OCI-LY7 (cell line): ENCODE results near the gene RAI2. TPM values are rescaled to one million over a fixed set of nuclear protein-coding genes. Genes with fewer than 3 reads are reported as not detected.

Experiments
- BruUV-seq: library from RNA; stranded (reverse); fragments of 400-500 nt; replicated peaks from 2 replicates; lab custom pipeline; 2021; lab: Mats Ljungman, UMichigan
- CTCF ChIA-PET: fragments of 300-600 bp; sonication (Branson Sonifier 250); formaldehyde crosslinking; loops from one replicate; lab custom pipeline; 2022; ENCODE audit warnings: antibody characterized with exemption; ENCODE audit not compliant: unreplicated experiment; lab: Charles Lee
- POLR2A ChIA-PET: fragments of 300-600 bp; sonication (Branson Sonifier 250); formaldehyde crosslinking; loops from one replicate; lab custom pipeline; 2022; ENCODE audit warnings: antibody characterized with exemption; lab: Charles Lee
- DNase-seq: peaks from one replicate; pipeline ENCODE4 v3.0.0-alpha.2; 2015; ENCODE audit warnings: low spot score
- H2AFZ ChIP-seq: fragments of 200-600 bp; sonication (generic), shearing (Covaris generic); 2 replicates; pipeline ENCODE4 v1.6.1; 2014; ENCODE audit warnings: mild to moderate bottlenecking, antibody characterized with exemption, low read length, moderate library complexity
- H3K27ac ChIP-seq: fragments of 200-600 bp; sonication (generic); 2 replicates; pipeline ENCODE4 v1.5.1; 2014; ENCODE audit warnings: mixed run types, low read depth, mild to moderate bottlenecking, moderate library complexity, low read length, inconsistent platforms; ENCODE audit not compliant: poor library complexity, severe bottlenecking
- H3K36me3 ChIP-seq: fragments of 200-600 bp; sonication (generic); 2 replicates; pipeline ENCODE4 v1.6.1; 2014; ENCODE audit warnings: mild to moderate bottlenecking, antibody characterized with exemption, low read length, moderate library complexity, mixed read lengths; ENCODE audit not compliant: insufficient read depth
- H3K4me1 ChIP-seq: fragments of 200-600 bp; sonication (generic); 2 replicates; pipeline ENCODE4 v1.5.1; 2014; ENCODE audit warnings: mild to moderate bottlenecking, low read length; ENCODE audit not compliant: insufficient read depth, poor library complexity, severe bottlenecking
- H3K4me2 ChIP-seq: fragments of 200-600 bp; sonication (generic); 2 replicates; pipeline ENCODE4 v1.6.1; 2014; ENCODE audit warnings: mild to moderate bottlenecking, low read length
- H3K4me3 ChIP-seq: fragments of 200-600 bp; sonication (generic); 2 replicates; pipeline ENCODE4 v1.5.1; 2014; ENCODE audit warnings: mild to moderate bottlenecking, low read depth, low read length; ENCODE audit not compliant: poor library complexity, severe bottlenecking
- H3K79me2 ChIP-seq: fragments of 200-600 bp; sonication (generic); 2 replicates; pipeline ENCODE4 v1.6.1; 2016; ENCODE audit warnings: low read depth, mild to moderate bottlenecking, low read length, moderate library complexity, mixed read lengths; ENCODE audit not compliant: insufficient read depth
- H3K9me2 ChIP-seq: fragments of 200-600 bp; sonication (generic); 2 replicates; pipeline ENCODE4 v1.6.1; 2016; ENCODE audit warnings: mild to moderate bottlenecking, low read length, mixed read lengths; ENCODE audit not compliant: insufficient read depth
- H3K9me3 ChIP-seq: fragments of 200-600 bp; sonication (generic); 2 replicates; pipeline ENCODE4 v1.6.1; 2014; ENCODE audit warnings: mild to moderate bottlenecking, mixed run types, low read length, mixed read lengths
- H4K20me1 ChIP-seq: fragments of 200-600 bp; sonication (generic); 2 replicates; pipeline ENCODE4 v1.6.1; 2014; ENCODE audit warnings: mild to moderate bottlenecking, antibody characterized with exemption, low read length, moderate library complexity, mixed read lengths; ENCODE audit not compliant: insufficient read depth
- EZH2phosphoT487 ChIP-seq: fragments of 200-600 bp; sonication (generic); IDR thresholded peaks from 2 replicates; pipeline ENCODE4 v1.6.1; 2018; ENCODE audit warnings: low read depth, borderline replicate concordance, mild to moderate bottlenecking, mixed run types, antibody characterized with exemption, low read length, moderate library complexity, mixed read lengths
- intact Hi-C: fragments of 100-400 bp; cut with micrococcal nuclease; formaldehyde crosslinking; loops from one replicate; pipeline ENCODE4 v1.10.0; 2022; ENCODE audit not compliant: unreplicated experiment
- total RNA-seq, 2 experiments: library from RNA; depleted of rRNA in 1 of 2; stranded (reverse); fragments of >200 nt in 1 of 2; shearing (Covaris generic) in 1 of 2; gene quantifications; 2 replicates each; pipeline ENCODE4 v1.2.3, GENCODE V29; 2014 to 2022
- TF ChIP-seq, protein P1 (sequence below): fragments of 200-600 bp; sonication (generic); conservative IDR thresholded peaks from 2 replicates; pipeline ENCODE4 v1.5.1; 2014; ENCODE audit warnings: mild to moderate bottlenecking, antibody characterized with exemption, low read length, moderate library complexity, mixed read lengths

The RAI2 gene
- total RNA-seq, 2 experiments from 2014 or later, result not detected

DNA sequence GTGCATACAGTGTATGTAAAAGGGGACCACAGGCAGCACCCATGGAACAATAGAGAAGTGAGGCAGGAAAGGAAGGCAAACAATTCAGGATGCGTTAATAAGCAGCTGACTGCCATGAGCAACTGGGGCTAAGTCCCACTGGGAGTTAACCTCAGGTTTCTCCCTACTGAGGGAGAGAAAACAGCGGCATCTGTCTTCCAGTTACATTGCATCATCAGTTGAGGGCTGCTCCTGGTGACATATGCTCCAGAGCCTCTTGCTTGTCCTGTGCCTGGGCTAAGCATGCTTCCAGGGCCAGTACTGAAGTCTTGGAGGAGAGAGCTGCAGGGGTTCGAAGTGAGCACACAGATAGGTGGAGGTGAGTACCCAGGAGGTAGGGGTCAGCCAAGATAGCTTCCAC is 24.3 kb downstream of the RAI2 start:
- CTCF ChIA-PET, result no interaction called here
- Histone ChIP-seq H3K4me2 (no peak overlapping the region), H4K20me1 (no peaks in the 10 kb centered on the region), H2AFZ (no peak overlapping the region), H3K4me1 (no peaks in the 10 kb centered on the region), H3K79me2 (no peaks in the 10 kb centered on the region), H3K36me3 (no peaks in the 10 kb centered on the region), H3K27ac (no peak overlapping the region), H3K4me3 (no peak overlapping the region), H3K9me2 (no peaks in the 10 kb centered on the region), H3K9me3 (no peaks in the 10 kb centered on the region)
- POLR2A ChIA-PET, result no interaction called here
- BruUV-seq, result no TSS peak
- no peak for DNase-seq
- TF ChIP-seq, protein P1, sequence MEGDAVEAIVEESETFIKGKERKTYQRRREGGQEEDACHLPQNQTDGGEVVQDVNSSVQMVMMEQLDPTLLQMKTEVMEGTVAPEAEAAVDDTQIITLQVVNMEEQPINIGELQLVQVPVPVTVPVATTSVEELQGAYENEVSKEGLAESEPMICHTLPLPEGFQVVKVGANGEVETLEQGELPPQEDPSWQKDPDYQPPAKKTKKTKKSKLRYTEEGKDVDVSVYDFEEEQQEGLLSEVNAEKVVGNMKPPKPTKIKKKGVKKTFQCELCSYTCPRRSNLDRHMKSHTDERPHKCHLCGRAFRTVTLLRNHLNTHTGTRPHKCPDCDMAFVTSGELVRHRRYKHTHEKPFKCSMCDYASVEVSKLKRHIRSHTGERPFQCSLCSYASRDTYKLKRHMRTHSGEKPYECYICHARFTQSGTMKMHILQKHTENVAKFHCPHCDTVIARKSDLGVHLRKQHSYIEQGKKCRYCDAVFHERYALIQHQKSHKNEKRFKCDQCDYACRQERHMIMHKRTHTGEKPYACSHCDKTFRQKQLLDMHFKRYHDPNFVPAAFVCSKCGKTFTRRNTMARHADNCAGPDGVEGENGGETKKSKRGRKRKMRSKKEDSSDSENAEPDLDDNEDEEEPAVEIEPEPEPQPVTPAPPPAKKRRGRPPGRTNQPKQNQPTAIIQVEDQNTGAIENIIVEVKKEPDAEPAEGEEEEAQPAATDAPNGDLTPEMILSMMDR, result no peak
- TF ChIP-seq EZH2phosphoT487, result no peak
- intact Hi-C loops, result no loop called here

DNA sequence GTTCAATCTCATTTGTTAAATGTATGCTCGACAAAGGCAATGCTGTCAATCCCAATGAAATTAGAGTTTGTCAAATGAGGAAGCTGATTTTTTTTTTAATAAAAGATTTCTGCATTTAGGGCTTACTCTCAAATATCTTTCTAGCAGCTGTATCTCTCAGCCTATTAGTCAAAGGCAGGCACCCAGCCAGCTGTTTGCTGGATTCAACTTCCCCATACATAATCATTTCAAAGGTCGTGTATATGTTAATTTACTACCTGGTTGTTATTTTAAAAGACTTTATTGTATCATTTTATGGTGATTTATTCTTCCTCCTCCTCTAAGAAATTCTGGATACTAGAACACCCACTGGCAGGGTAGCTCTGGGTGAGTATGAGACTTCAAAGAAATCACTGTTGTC is 27.1 kb downstream of the RAI2 start:
- intact Hi-C loops, result no loop called here
- DNase-seq, result no peak
- H3K4me3 ChIP-seq, result no peak overlapping the region
- H3K9me3 ChIP-seq, result no peaks in the 10 kb centered on the region
- BruUV-seq, result no TSS peak
- no peaks in the 10 kb centered on the region for H3K4me1 ChIP-seq
- H3K9me2 ChIP-seq, result no peaks in the 10 kb centered on the region
- no peaks in the 10 kb centered on the region for H3K79me2 ChIP-seq
- no peak overlapping the region for H3K4me2 ChIP-seq
- ChIA-PET POLR2A (no interaction called here), CTCF (no interaction called here)
- H4K20me1 ChIP-seq, result no peaks in the 10 kb centered on the region
- no peaks in the 10 kb centered on the region for H3K36me3 ChIP-seq
- no peak for TF ChIP-seq EZH2phosphoT487
- TF ChIP-seq, protein P1, result no peak
- H3K27ac ChIP-seq, result no peak overlapping the region
- H2AFZ ChIP-seq, result no peak overlapping the region

DNA sequence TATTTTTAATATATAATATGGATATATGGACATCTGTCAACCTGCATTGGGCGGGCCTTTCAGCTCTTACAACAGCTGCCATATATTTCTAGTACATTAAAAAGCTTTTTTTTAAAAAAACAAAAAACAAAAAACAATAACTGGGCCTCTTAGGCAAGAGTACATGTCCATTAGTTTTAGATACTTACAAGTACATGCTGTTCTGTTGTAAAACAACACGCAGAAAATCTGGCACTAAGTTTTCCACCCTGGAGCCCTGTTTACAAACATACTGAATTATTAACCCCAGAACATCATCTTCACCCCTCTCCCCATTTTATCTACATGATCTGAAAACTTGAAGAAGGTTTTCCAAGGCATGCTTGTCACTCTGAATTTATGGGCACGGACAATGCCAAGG is 29.8 kb downstream of the RAI2 start:
- no peak overlapping the region for H3K27ac ChIP-seq
- H3K9me2 ChIP-seq, result no peaks in the 10 kb centered on the region
- ChIA-PET CTCF (no interaction called here), POLR2A (no interaction called here)
- no peak overlapping the region for H3K4me2 ChIP-seq
- no peak for DNase-seq
- no TSS peak for BruUV-seq
- H3K4me1 ChIP-seq, result no peaks in the 10 kb centered on the region
- H3K9me3 ChIP-seq, result no peaks in the 10 kb centered on the region
- TF ChIP-seq EZH2phosphoT487, result no peak
- TF ChIP-seq, protein P1, result no peak
- H2AFZ ChIP-seq, result no peak overlapping the region
- no peaks in the 10 kb centered on the region for H4K20me1 ChIP-seq
- no peaks in the 10 kb centered on the region for H3K36me3 ChIP-seq
- no peak overlapping the region for H3K4me3 ChIP-seq
- no peaks in the 10 kb centered on the region for H3K79me2 ChIP-seq
- intact Hi-C loops, result no loop called here
